PC-9 (cell line): ENCODE results near the gene SH3RF3. TPM values are rescaled to one million over a fixed set of nuclear protein-coding genes. Genes with fewer than 3 reads are reported as not detected.

Source experiments
- BruUV-seq: library from RNA; stranded (reverse); fragments of 400-500 nt; replicated peaks from 2 replicates; lab custom pipeline; 2021; lab: Mats Ljungman, UMichigan
- CTCF ChIA-PET: fragments of 300-600 bp; sonication (Branson Sonifier 250); formaldehyde crosslinking; loops from one replicate; lab custom pipeline; 2022; ENCODE audit warnings: antibody characterized with exemption; lab: Charles Lee
- POLR2A ChIA-PET: fragments of 300-600 bp; sonication (Branson Sonifier 250); formaldehyde crosslinking; loops from one replicate; lab custom pipeline; 2022; ENCODE audit warnings: antibody characterized with exemption; ENCODE audit not compliant: unreplicated experiment; lab: Charles Lee
- DNase-seq, 2 experiments: peaks; one replicate each; pipeline versions ENCODE4 v3.0.0 to v3.0.0-alpha.2; 2015 to 2022; ENCODE audit warnings: mixed read lengths in 1 of 2
- H2AFZ ChIP-seq: fragments of 200-600 bp; sonication (generic); 2 replicates; pipeline ENCODE4 v1.8.1; 2017; ENCODE audit warnings: antibody characterized with exemption
- H3F3A ChIP-seq: fragments of 200-600 bp; sonication (generic); 2 replicates; pipeline ENCODE4 v1.8.1; 2017; ENCODE audit warnings: antibody characterized with exemption, mild to moderate bottlenecking, low read depth; ENCODE audit not compliant: insufficient read depth
- H3K27ac ChIP-seq: fragments of 200-600 bp; sonication (generic); 2 replicates; pipeline ENCODE4 v1.6.1; 2016; ENCODE audit warnings: mixed run types
- H3K27me3 ChIP-seq: fragments of 200-600 bp; sonication (generic); 2 replicates; pipeline ENCODE4 v1.6.1; 2016; ENCODE audit warnings: low read depth, mixed run types; ENCODE audit not compliant: insufficient read depth
- H3K36me3 ChIP-seq: fragments of 200-600 bp; sonication (generic); 2 replicates; pipeline ENCODE4 v1.6.1; 2016; ENCODE audit warnings: low read depth, mixed run types
- H3K4me1 ChIP-seq: fragments of 200-600 bp; sonication (generic); replicated peaks from 2 replicates; pipeline ENCODE4 v1.6.1; 2016; ENCODE audit warnings: mixed run types; ENCODE audit not compliant: insufficient read depth
- H3K4me2 ChIP-seq: fragments of 200-600 bp; sonication (generic); 2 replicates; pipeline ENCODE4 v1.6.1; 2017; ENCODE audit warnings: mixed run types
- H3K4me3 ChIP-seq: fragments of 200-600 bp; sonication (generic); 2 replicates; pipeline ENCODE4 v1.6.1; 2016; ENCODE audit warnings: mixed run types
- H3K79me2 ChIP-seq: fragments of 200-600 bp; sonication (generic); 2 replicates; pipeline ENCODE4 v1.6.1; 2017; ENCODE audit warnings: low read depth, mixed run types
- H3K9me2 ChIP-seq: fragments of 200-600 bp; sonication (generic); 2 replicates; pipeline ENCODE4 v1.8.1; 2017; ENCODE audit warnings: mild to moderate bottlenecking; ENCODE audit not compliant: insufficient read depth
- H3K9me3 ChIP-seq: fragments of 200-600 bp; sonication (generic); 2 replicates; pipeline ENCODE4 v1.8.1; 2016; ENCODE audit warnings: low read depth; ENCODE audit not compliant: insufficient read depth
- H4K20me1 ChIP-seq: fragments of 200-600 bp; sonication (generic); 2 replicates; pipeline ENCODE4 v1.8.1; 2017; ENCODE audit not compliant: insufficient read depth
- CTCF ChIP-seq: fragments of 200-600 bp; sonication (generic); conservative IDR thresholded peaks from 2 replicates; pipeline ENCODE4 v1.6.1; 2017; ENCODE audit warnings: mixed run types, antibody characterized with exemption, mild to moderate bottlenecking, moderate library complexity
- EZH2 ChIP-seq: fragments of 200-600 bp; sonication (generic); IDR thresholded peaks from 2 replicates; pipeline ENCODE4 v1.8.0; 2017; ENCODE audit warnings: antibody characterized with exemption, low read depth
- intact Hi-C: fragments of 100-400 bp; cut with micrococcal nuclease; formaldehyde crosslinking; loops from one replicate; pipeline ENCODE4 v1.10.0; 2022; ENCODE audit not compliant: unreplicated experiment
- total RNA-seq: library from RNA; stranded (reverse); gene quantifications from 2 replicates; pipeline ENCODE4 v1.2.3, GENCODE V29; 2021

SH3RF3 gene
- total RNA-seq, 1 experiment from 2014 or later, result 6.1 TPM

DNA sequence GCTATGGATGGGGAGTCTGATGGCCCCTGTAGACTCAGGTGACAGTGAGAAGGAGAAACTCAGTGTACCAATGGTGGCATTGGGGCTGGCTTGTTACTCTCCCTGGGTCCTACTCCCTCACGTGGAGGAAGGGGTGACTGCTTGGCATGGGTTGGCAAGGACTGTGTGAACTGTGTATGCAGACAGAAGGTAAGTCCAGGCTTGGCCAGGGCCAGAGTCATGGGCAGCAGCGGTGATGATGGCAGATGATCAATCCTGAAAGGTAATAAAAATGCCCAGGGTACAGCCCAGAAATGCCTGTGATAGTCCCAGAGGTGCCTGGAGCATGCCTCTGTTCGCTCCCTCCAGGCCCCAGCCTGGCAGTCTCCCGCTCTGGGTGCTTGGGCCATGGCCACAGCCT, 153.9 kb downstream of the SH3RF3 start:
- intact Hi-C loops, result no loop called here
- no peak overlapping the region for H3K4me2 ChIP-seq
- no peaks in the 10 kb centered on the region; the same call in 1 of the 2 replicates for H3K9me2 ChIP-seq
- no peak overlapping the region for H2AFZ ChIP-seq
- H3K27ac ChIP-seq, result no peak overlapping the region
- H3K4me3 ChIP-seq, result no peak overlapping the region
- no peaks in the 10 kb centered on the region for H3K79me2 ChIP-seq
- no peaks in the 10 kb centered on the region for H3K9me3 ChIP-seq
- peaks cover 8% of the 10 kb centered on the region; the same call in 1 of the 2 replicates for H4K20me1 ChIP-seq
- no peaks in the 10 kb centered on the region for H3K36me3 ChIP-seq
- H3K4me1 ChIP-seq, result peaks cover 18% of the 10 kb centered on the region
- H3F3A ChIP-seq, result no peaks in the 10 kb centered on the region
- TF ChIP-seq CTCF, result no peak
- TF ChIP-seq EZH2, result no peak
- DNase-seq, result no peak
- ChIA-PET POLR2A (no interaction called here), CTCF (interaction anchor here (1.2 kb wide), 1 partner anchor 227 kb away, joined by 4 read pairs; no protein-coding TSS in a partner anchor)
- BruUV-seq, result no TSS peak
- H3K27me3 ChIP-seq, result no peaks in the 10 kb centered on the region

- intact Hi-C loops, result no loop called here
- no peaks in the 10 kb centered on the region for H3F3A ChIP-seq
- no peak overlapping the region for H3K27ac ChIP-seq
- H3K4me1 ChIP-seq, result peaks cover 10% of the 10 kb centered on the region
- POLR2A ChIA-PET, result no interaction called here
- no peak overlapping the region for H2AFZ ChIP-seq
- BruUV-seq, result no TSS peak
- H3K4me2 ChIP-seq, result no peak overlapping the region
- H4K20me1 ChIP-seq, result peaks cover 8% of the 10 kb centered on the region
- CTCF ChIA-PET, result no interaction called here
- no peaks in the 10 kb centered on the region for H3K79me2 ChIP-seq
- no peak for DNase-seq
- no peak overlapping the region for H3K4me3 ChIP-seq
- no peak for TF ChIP-seq EZH2
- H3K36me3 ChIP-seq, result no peaks in the 10 kb centered on the region
- H3K9me2 ChIP-seq, result no peaks in the 10 kb centered on the region
- H3K9me3 ChIP-seq, result no peaks in the 10 kb centered on the region
- H3K27me3 ChIP-seq, result no peaks in the 10 kb centered on the region
Observed at GRCh38 chr2:109284826-109285225, 155.8 kb downstream of the SH3RF3 start.

DNA sequence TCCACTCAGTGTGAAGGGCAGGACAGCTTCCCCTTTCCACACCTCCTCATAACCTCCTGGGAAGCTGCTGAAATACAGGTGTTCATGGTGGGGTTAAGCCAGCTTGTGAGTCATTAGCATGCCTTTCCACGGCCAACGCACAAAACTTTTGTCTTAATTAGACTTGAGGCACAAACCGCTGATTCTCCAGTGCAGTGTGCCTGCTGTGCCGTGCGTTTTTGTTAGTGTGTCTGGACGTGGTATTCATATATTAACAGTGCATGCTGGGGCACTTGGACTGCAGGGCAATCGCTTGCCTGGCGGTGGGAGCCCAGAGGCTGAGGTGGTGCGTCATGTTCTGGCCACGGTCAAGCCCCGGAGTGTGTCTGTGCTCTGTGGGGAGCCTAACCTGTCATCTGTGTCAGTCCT, 156.2 kb downstream of the SH3RF3 start:
- Histone ChIP-seq H3F3A (no peaks in the 10 kb centered on the region), H3K4me2 (no peak overlapping the region), H3K9me2 (no peaks in the 10 kb centered on the region), H3K27me3 (no peaks in the 10 kb centered on the region), H3K27ac (no peak overlapping the region), H2AFZ (no peak overlapping the region), H3K9me3 (no peaks in the 10 kb centered on the region), H4K20me1 (peaks cover 8% of the 10 kb centered on the region), H3K4me1 (peaks cover 10% of the 10 kb centered on the region), H3K79me2 (no peaks in the 10 kb centered on the region), H3K36me3 (no peaks in the 10 kb centered on the region), H3K4me3 (no peak overlapping the region)
- BruUV-seq, result no TSS peak
- TF ChIP-seq CTCF (no peak), EZH2 (no peak)
- DNase-seq, result no peak
- ChIA-PET POLR2A (no interaction called here), CTCF (no interaction called here)
- intact Hi-C loops, result no loop called here

- Histone ChIP-seq H3K4me3 (no peak overlapping the region), H3K27me3 (no peaks in the 10 kb centered on the region), H3K9me3 (no peaks in the 10 kb centered on the region), H4K20me1 (no peaks in the 10 kb centered on the region; the same call in 1 of the 2 replicates), H3K27ac (no peak overlapping the region), H3K4me1 (0 out of 2 replicates have a peak, but pooled peaks cover 5% of the 10 kb centered on the region), H3K79me2 (no peaks in the 10 kb centered on the region), H3K9me2 (no peaks in the 10 kb centered on the region), H3K36me3 (no peaks in the 10 kb centered on the region), H3F3A (no peaks in the 10 kb centered on the region), H3K4me2 (no peak overlapping the region), H2AFZ (no peak overlapping the region)
- TF ChIP-seq CTCF, result no peak
- TF ChIP-seq EZH2, result no peak
- ChIA-PET CTCF (no interaction called here), POLR2A (no interaction called here)
- no peak for DNase-seq
- intact Hi-C loops, result no loop called here
- BruUV-seq, result no TSS peak
Observed at GRCh38 chr2:109287413-109287812, 158.4 kb downstream of the SH3RF3 start.
